BE2C (cell line): ENCODE results near the gene CCR8.
"Not testable (repeated sequence)": the region's sequence is repeated elsewhere in the genome, so short reads cannot be mapped to it uniquely, and the experiment has no call there.

Experiments
- DNase-seq: peaks from one replicate; pipeline ENCODE4 v3.0.0-alpha.2; 2020
- H3K27me3 ChIP-seq: fragments of 250-450 bp; sonication (Bioruptor Pico); 2 replicates; pipeline ENCODE4 v1.5.1; 2020; ENCODE audit warnings: mild to moderate bottlenecking
- H3K36me3 ChIP-seq: fragments of 250-450 bp; sonication (Bioruptor Pico); 2 replicates; pipeline ENCODE4 v1.5.1; 2020; ENCODE audit warnings: mild to moderate bottlenecking
- H3K4me1 ChIP-seq: fragments of 250-450 bp; sonication (Bioruptor Pico); 2 replicates; pipeline ENCODE4 v1.5.1; 2020
- H3K4me3 ChIP-seq: 2 replicates; pipeline ENCODE4 v1.5.1; 2011; ENCODE audit warnings: low read depth, low read length
- H3K9me3 ChIP-seq: fragments of 250-450 bp; sonication (Bioruptor Pico); 2 replicates; pipeline ENCODE4 v1.5.1; 2020
- CTCF ChIP-seq: IDR thresholded peaks from 2 replicates; pipeline ENCODE4 v1.5.1; 2012; ENCODE audit warnings: mild to moderate bottlenecking, low read depth, low read length

CCR8 gene

GRCh38 chr3:39319249-39319648 lies 10.3 kb upstream of the CCR8 start:
- no peaks in the 10 kb centered on the region for H3K4me1 ChIP-seq
- no peak for DNase-seq
- no peaks in the 10 kb centered on the region for H3K9me3 ChIP-seq
- TF ChIP-seq CTCF = no peak
- H3K36me3 ChIP-seq = no peaks in the 10 kb centered on the region
- H3K27me3 ChIP-seq = no peaks in the 10 kb centered on the region
- H3K4me3 ChIP-seq = no peak overlapping the region

- not testable (repeated sequence) for H3K27me3 ChIP-seq, DNase-seq, H3K4me3 ChIP-seq, H3K4me1 ChIP-seq, H3K36me3 ChIP-seq, H3K9me3 ChIP-seq
Measured at GRCh38 chr3:39321574-39321983, 7.9 kb upstream of the CCR8 start.

DNA sequence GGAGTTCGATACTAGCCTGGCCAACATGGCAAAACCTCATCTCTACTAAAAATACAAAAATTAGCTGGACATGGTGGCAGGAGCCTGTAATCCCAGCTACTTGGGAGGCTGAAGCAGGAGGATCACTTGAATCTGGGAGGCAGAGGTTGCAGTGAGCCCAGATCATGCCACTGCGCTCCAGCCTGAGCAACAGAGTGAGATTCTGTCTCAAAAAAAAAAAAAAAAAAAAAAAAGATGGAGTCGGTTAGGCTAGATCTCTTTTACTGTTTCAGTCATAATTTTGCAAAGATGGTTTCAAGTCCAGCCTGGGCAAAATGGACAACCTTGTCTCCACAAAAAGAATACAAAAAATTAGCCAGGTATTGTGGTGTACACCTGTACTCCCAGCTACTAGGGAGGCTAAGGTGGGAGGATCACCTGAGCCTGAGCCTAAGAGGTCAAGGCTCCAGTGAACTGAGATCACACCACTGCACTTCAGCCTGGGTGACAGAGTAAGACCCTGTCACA lies 7.2 kb upstream of the CCR8 start:
- not testable (repeated sequence) for H3K36me3 ChIP-seq, H3K4me3 ChIP-seq, DNase-seq, H3K9me3 ChIP-seq, H3K27me3 ChIP-seq, H3K4me1 ChIP-seq

- no peaks in the 10 kb centered on the region for H3K4me1 ChIP-seq
- no peak overlapping the region for H3K4me3 ChIP-seq
- no peaks in the 10 kb centered on the region for H3K27me3 ChIP-seq
- no peak for TF ChIP-seq CTCF
- H3K36me3 ChIP-seq = no peaks in the 10 kb centered on the region
- H3K9me3 ChIP-seq = no peaks in the 10 kb centered on the region
- DNase-seq = no peak
Measured at GRCh38 chr3:39322936-39323335, 6.6 kb upstream of the CCR8 start.

GRCh38 chr3:39323494-39323893 lies 6.0 kb upstream of the CCR8 start:
- no peaks in the 10 kb centered on the region for H3K4me1 ChIP-seq
- no peaks in the 10 kb centered on the region for H3K36me3 ChIP-seq
- H3K27me3 ChIP-seq = no peaks in the 10 kb centered on the region
- no peaks in the 10 kb centered on the region for H3K9me3 ChIP-seq
- DNase-seq = no peak
- H3K4me3 ChIP-seq = no peak overlapping the region
- no peak for TF ChIP-seq CTCF

DNA sequence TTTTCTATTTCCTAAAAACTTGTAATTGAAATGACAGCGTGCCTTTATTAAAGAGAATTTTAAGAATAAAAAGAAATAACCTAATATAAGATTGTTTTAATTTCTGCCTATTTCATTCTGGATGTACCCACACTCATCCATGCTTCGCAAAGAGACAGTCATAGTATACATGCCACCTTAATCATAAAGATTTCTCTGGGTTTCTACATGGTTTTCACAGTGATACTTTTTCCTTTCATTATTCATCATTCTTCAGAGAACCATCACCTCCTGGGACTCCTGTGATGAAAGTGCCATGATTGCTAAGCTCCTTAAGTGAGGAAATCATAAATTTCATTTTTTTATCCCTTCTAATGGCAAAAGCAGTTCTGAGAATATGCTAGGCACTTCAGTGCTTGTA lies 4.3 kb upstream of the CCR8 start:
- no peaks in the 10 kb centered on the region for H3K9me3 ChIP-seq
- no peak for DNase-seq
- H3K27me3 ChIP-seq = no peaks in the 10 kb centered on the region
- no peaks in the 10 kb centered on the region for H3K36me3 ChIP-seq
- H3K4me1 ChIP-seq = no peaks in the 10 kb centered on the region
- no peak overlapping the region for H3K4me3 ChIP-seq
- no peak for TF ChIP-seq CTCF

DNA sequence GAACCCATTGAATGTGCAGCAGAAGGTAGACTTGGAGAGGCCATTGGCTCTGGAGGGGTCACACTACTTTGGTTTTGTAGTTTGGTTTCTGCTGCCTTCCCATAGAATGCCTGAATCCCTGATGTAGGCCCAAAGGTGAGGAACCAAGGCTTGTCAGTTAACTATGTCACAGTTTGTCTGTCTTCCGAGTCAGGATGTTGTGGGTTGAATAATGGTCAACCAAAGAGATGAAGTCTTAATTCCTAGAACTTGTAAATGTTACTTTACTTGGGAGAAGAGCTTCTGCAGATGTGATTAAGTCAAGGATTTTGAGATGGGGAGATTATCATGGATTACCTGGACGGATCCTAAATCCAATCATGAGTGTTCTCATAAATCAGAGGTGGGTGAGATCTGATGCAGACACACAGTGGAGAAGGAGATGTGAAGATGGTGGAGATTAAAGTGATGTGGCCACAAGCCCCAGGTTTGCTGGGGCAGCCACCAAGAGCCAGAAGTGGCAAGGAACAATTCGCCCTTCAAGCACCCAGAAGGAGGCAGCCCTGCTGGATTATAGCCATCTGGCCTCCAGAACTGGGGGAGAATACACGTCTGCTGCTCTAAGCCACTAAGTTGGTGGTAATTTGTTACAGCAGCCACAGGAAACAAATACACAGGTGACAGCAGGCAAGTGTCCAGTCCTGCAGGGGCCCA lies 2.3 kb upstream of the CCR8 start:
- Histone ChIP-seq H3K27me3 (no peaks in the 10 kb centered on the region), H3K9me3 (no peaks in the 10 kb centered on the region), H3K4me1 (no peaks in the 10 kb centered on the region), H3K36me3 (no peaks in the 10 kb centered on the region), H3K4me3 (no peak overlapping the region)
- TF ChIP-seq CTCF = no peak
- DNase-seq = no peak
